ENCODE measurements around the gene SNCB.

SNCB gene

DNA sequence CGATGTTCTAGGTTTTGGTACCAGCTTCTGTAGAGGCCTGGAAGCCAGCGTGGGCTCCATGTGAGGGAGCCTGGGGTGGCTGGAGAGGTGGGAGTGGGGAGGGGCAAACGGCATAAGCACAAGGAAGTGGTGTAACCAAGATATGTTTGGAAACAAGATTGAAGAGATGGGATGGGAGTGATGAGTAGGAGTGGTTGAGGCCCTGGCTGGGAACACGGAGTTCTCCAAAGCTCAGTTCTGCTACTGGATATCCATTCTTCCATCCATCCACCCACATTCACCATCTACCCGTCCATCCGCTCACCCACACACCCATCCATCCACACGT lies 29.1 kb upstream of the SNCB start:
- TF ChIP-seq NFIC (IDR thresholded peaks at IDR 0.05) (no peak), EP300 (IDR thresholded peaks at IDR 0.05; ENCODE audit: borderline replicate concordance) (no peak), TEAD4 (IDR thresholded peaks at IDR 0.05) (no peak), USF1 (IDR thresholded peaks at IDR 0.05) (no peak), ZBTB7A (IDR thresholded peaks at IDR 0.05; ENCODE audit: low read depth) (no peak), EGR1 (IDR thresholded peaks at IDR 0.05) (no peak), MAX (IDR thresholded peaks at IDR 0.05) (no peak)

DNA sequence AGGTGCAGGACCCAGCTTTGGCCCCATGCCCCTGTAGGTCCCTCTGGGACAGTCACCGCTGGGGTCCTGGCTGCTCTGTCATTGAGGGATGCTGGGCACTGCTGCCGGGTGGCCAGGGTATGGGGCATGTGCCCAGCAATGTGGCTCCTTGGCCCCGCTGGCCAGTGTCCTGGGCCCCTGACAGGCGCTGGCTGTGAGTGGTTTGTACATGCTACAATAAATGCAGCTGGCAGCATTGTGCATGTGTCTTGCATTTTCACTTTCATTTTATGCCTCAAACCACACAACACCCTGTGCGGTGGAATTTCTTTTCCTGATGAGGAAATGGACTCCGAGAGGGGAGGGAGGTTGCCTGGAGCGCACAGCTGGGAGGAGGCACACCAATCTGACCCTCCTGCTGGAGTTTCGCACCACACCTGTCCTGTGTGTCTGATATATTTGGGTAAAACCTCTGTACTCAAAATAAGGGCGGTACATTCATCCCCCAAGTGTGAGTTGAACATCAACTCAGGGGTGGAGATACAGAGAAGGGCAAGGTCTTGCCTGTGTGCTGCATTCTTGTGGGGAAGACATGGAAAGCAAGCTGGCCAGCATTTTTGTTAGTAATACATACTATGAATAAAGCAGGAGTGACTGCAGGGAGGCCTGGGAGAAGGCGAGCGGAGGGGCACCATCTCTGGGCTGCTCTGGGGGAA lies 28.6 kb upstream of the SNCB start:
- TF ChIP-seq CEBPB (IDR thresholded peaks at IDR 0.05) (no peak), ZBTB7A (IDR thresholded peaks at IDR 0.05; ENCODE audit: low read depth) (no peak), RAD21 (IDR thresholded peaks at IDR 0.05; ENCODE audit: low read depth) (no peak), TCF12 (IDR thresholded peaks at IDR 0.05; ENCODE audit: low read depth) (no peak), TAF1 (IDR thresholded peaks at IDR 0.05; ENCODE audit: low read depth) (no peak), USF1 (IDR thresholded peaks at IDR 0.05) (no peak), EGR1 (IDR thresholded peaks at IDR 0.05) (no peak), CREB1 (IDR thresholded peaks at IDR 0.05; ENCODE audit: low read depth) (no peak), MAX (IDR thresholded peaks at IDR 0.05) (no peak), EP300 (IDR thresholded peaks at IDR 0.05; ENCODE audit: borderline replicate concordance) (no peak), FOXM1 (IDR thresholded peaks at IDR 0.05; ENCODE audit: borderline replicate concordance, low read depth) (no peak), TEAD4 (IDR thresholded peaks at IDR 0.05) (no peak), NFIC (IDR thresholded peaks at IDR 0.05) (no peak), YY1 (IDR thresholded peaks at IDR 0.05; ENCODE audit: low read depth) (no peak)
- TF ChIP-seq, protein P1, sequence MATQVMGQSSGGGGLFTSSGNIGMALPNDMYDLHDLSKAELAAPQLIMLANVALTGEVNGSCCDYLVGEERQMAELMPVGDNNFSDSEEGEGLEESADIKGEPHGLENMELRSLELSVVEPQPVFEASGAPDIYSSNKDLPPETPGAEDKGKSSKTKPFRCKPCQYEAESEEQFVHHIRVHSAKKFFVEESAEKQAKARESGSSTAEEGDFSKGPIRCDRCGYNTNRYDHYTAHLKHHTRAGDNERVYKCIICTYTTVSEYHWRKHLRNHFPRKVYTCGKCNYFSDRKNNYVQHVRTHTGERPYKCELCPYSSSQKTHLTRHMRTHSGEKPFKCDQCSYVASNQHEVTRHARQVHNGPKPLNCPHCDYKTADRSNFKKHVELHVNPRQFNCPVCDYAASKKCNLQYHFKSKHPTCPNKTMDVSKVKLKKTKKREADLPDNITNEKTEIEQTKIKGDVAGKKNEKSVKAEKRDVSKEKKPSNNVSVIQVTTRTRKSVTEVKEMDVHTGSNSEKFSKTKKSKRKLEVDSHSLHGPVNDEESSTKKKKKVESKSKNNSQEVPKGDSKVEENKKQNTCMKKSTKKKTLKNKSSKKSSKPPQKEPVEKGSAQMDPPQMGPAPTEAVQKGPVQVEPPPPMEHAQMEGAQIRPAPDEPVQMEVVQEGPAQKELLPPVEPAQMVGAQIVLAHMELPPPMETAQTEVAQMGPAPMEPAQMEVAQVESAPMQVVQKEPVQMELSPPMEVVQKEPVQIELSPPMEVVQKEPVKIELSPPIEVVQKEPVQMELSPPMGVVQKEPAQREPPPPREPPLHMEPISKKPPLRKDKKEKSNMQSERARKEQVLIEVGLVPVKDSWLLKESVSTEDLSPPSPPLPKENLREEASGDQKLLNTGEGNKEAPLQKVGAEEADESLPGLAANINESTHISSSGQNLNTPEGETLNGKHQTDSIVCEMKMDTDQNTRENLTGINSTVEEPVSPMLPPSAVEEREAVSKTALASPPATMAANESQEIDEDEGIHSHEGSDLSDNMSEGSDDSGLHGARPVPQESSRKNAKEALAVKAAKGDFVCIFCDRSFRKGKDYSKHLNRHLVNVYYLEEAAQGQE (IDR thresholded peaks at IDR 0.05; ENCODE audit: low read depth) = no peak

DNA sequence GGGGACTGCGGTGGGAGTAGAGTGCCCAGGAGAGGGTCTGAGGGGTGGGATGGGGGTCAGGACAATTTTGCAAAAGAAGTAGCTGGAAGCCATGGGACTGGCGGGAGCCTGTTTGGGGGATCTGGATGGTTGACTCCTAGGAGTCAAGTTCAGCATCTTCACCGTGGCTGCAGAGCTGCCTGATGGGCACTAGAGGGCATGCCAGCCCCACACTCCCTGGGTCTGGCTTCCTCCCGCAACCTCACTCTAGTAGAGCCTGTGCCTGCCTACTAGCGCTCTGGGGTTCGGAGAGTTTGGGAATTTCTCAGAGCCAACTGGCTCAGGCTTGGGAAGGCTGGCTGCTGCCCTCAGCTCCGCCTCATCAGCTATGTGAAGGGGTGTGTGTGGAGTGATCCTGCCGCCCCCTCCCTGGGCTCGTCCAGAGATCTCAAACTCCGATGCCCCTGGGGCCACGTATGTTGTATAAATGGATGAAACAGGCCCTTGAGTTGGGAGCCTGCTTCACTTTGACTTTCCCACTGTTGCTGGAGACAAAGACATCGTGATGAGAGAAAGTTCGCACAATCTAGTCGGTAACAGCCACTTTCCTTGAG lies 27.8 kb upstream of the SNCB start:
- TF ChIP-seq, protein P1 (IDR thresholded peaks at IDR 0.05; ENCODE audit: low read depth) = no peak
- TF ChIP-seq RAD21 (IDR thresholded peaks at IDR 0.05; ENCODE audit: low read depth) = peak; percentile 82

- TF ChIP-seq ZBTB7A (IDR thresholded peaks at IDR 0.05; ENCODE audit: low read depth) (no peak), TAF1 (IDR thresholded peaks at IDR 0.05; ENCODE audit: low read depth) (no peak), EP300 (IDR thresholded peaks at IDR 0.05; ENCODE audit: borderline replicate concordance) (no peak), TCF12 (IDR thresholded peaks at IDR 0.05; ENCODE audit: low read depth) (no peak), CREB1 (IDR thresholded peaks at IDR 0.05; ENCODE audit: low read depth) (no peak), NFIC (IDR thresholded peaks at IDR 0.05) (no peak), USF1 (IDR thresholded peaks at IDR 0.05) (no peak), TEAD4 (IDR thresholded peaks at IDR 0.05) (no peak), FOXM1 (IDR thresholded peaks at IDR 0.05; ENCODE audit: borderline replicate concordance, low read depth) (no peak), EGR1 (IDR thresholded peaks at IDR 0.05) (no peak), RAD21 (IDR thresholded peaks at IDR 0.05; ENCODE audit: low read depth) (no peak), CEBPB (IDR thresholded peaks at IDR 0.05) (no peak), YY1 (IDR thresholded peaks at IDR 0.05; ENCODE audit: low read depth) (no peak), MAX (IDR thresholded peaks at IDR 0.05) (no peak)
- TF ChIP-seq, protein P1 (IDR thresholded peaks at IDR 0.05; ENCODE audit: low read depth) = no peak
Observed at GRCh38 chr5:176656467-176656990, 26.2 kb upstream of the SNCB start.
